HCT116 (cell line): ENCODE data around the gene COL23A1. TPM values are rescaled to one million over a fixed set of nuclear protein-coding genes. Genes with fewer than 3 reads are reported as not detected.

ENCODE experiments used
- ATAC-seq: fragments of 200-7000 bp; cut with Tn5 transposase; 2 replicates; pipeline ENCODE4 v1.9.1; 2020; ENCODE audit warnings: mild to moderate bottlenecking, moderate library complexity
- BruUV-seq: library from RNA; stranded (reverse); fragments of 400-500 nt; replicated peaks from 2 replicates; lab custom pipeline; 2021; lab: Mats Ljungman, UMichigan
- CTCF ChIA-PET: fragments of 300-600 bp; sonication (Branson Sonifier 250); formaldehyde crosslinking; loops from one replicate; lab custom pipeline; 2021; ENCODE audit warnings: antibody characterized with exemption; lab: Charles Lee
- POLR2A ChIA-PET: fragments of 300-600, 350-600 bp; sonication (Branson Sonifier 250); formaldehyde crosslinking; loops from one replicate; lab custom pipeline; 2021; ENCODE audit warnings: antibody characterized with exemption; lab: Charles Lee
- RAD21 ChIA-PET, 2 experiments: fragments of 300-600 bp; sonication (Branson Sonifier 250); formaldehyde crosslinking; loops; one replicate each; lab custom pipeline; 2023; ENCODE audit warnings: low total read pairs in 2 of 2; ENCODE audit not compliant: uncharacterized antibody in 2 of 2, unreplicated experiment in 2 of 2, low non-redundant PET in 1 of 2; lab: Charles Lee
- DNase-seq: peaks from one replicate; pipeline ENCODE4 v3.0.0-alpha.2; 2010; ENCODE audit warnings: low read depth, low spot score
- H2AFZ ChIP-seq: fragments of 200-600 bp; shearing (Covaris generic), sonication (generic); 2 replicates; pipeline ENCODE4 v1.6.1; 2017; ENCODE audit warnings: low read depth, mixed run types, mixed read lengths, antibody characterized with exemption, low read length; ENCODE audit not compliant: poor library complexity, severe bottlenecking
- H3K27ac ChIP-seq: 2 replicates; pipeline ENCODE4 v1.5.1; 2012; ENCODE audit warnings: low read depth, low read length
- H3K27me3 ChIP-seq: fragments of 200-600 bp; sonication (generic); 2 replicates; pipeline ENCODE4 v1.6.1; 2016; ENCODE audit warnings: mixed run types, low read length, mixed read lengths; ENCODE audit not compliant: insufficient read depth
- H3K36me3 ChIP-seq, 2 experiments: fragments of 200-500 bp in 1 of 2; fragments of 200-600 bp in 1 of 2; sonication (Bioruptor generic) in 1 of 2; sonication (generic) in 1 of 2; 2 replicates each; pipeline versions ENCODE4 v1.5.1 to v1.6.1; 2014 to 2016; ENCODE audit warnings: low read length in 2 of 2, inconsistent platforms in 1 of 2, mixed read lengths in 1 of 2, mixed run types in 1 of 2; ENCODE audit not compliant: insufficient read depth in 2 of 2, control insufficient read depth in 1 of 2
- H3K4me1 ChIP-seq, 2 experiments: fragments of 200-600 bp in 1 of 2; sonication (generic) in 1 of 2; 2 replicates each; pipeline versions ENCODE4 v1.5.1 to v1.6.1; 2012 to 2017; ENCODE audit warnings: low read length in 2 of 2, inconsistent platforms in 1 of 2, mild to moderate bottlenecking in 1 of 2, mixed read lengths in 1 of 2, mixed run types in 1 of 2, moderate library complexity in 1 of 2; ENCODE audit not compliant: insufficient read depth in 2 of 2, control insufficient read depth in 1 of 2
- H3K4me2 ChIP-seq: fragments of 200-600 bp; sonication (generic); 2 replicates; pipeline ENCODE4 v1.6.1; 2017; ENCODE audit warnings: mixed run types, low read length, mixed read lengths
- H3K4me3 ChIP-seq, 2 experiments: fragments of 200-600 bp in 1 of 2; sonication (generic) in 1 of 2; replicated peaks in 1 of 2; 2 replicates each; pipeline ENCODE4 v1.5.1; 2011 to 2016; ENCODE audit warnings: low read length in 2 of 2, control low read depth in 1 of 2, low read depth in 1 of 2, mild to moderate bottlenecking in 1 of 2, mixed read lengths in 1 of 2, mixed run types in 1 of 2
- H3K79me2 ChIP-seq: fragments of 200-600 bp; sonication (generic); 2 replicates; pipeline ENCODE4 v1.6.1; 2017; ENCODE audit warnings: mild to moderate bottlenecking, mixed run types, low read length, moderate library complexity, mixed read lengths; ENCODE audit not compliant: insufficient read depth
- H3K9ac ChIP-seq: fragments of 200-600 bp; sonication (generic); 2 replicates; pipeline ENCODE4 v1.6.1; 2016; ENCODE audit warnings: low read length, mixed read lengths
- H3K9me2 ChIP-seq: fragments of 200-600 bp; sonication (generic), shearing (Covaris generic); 2 replicates; pipeline ENCODE4 v1.6.1; 2017; ENCODE audit warnings: mixed run types, mild to moderate bottlenecking, moderate library complexity; ENCODE audit not compliant: insufficient read depth
- H3K9me3 ChIP-seq, 2 experiments: fragments of 200-500 bp in 1 of 2; fragments of 200-600 bp in 1 of 2; sonication (Bioruptor generic) in 1 of 2; sonication (generic) in 1 of 2; 2 replicates each; pipeline ENCODE4 v1.6.1; 2014 to 2017; ENCODE audit warnings: low read length in 2 of 2, mixed read lengths in 2 of 2, inconsistent platforms in 1 of 2, low read depth in 1 of 2, mild to moderate bottlenecking in 1 of 2, mixed run types in 1 of 2, moderate library complexity in 1 of 2; ENCODE audit not compliant: control insufficient read depth in 1 of 2, insufficient read depth in 1 of 2
- H4K20me1 ChIP-seq: fragments of 200-600 bp; sonication (generic), shearing (Covaris generic); 2 replicates; pipeline ENCODE4 v1.6.1; 2017; ENCODE audit warnings: mixed run types, mild to moderate bottlenecking, moderate library complexity; ENCODE audit not compliant: insufficient read depth
- CTCF ChIP-seq, 3 experiments: fragments of 200-600 bp in 1 of 3; sonication (generic) in 1 of 3; IDR thresholded peaks in 2 of 3; conservative IDR thresholded peaks in 1 of 3; 2 replicates each; pipeline ENCODE4 v1.5.1; 2012 to 2017; ENCODE audit warnings: low read depth in 2 of 3, low read length in 2 of 3, antibody characterized with exemption in 1 of 3, borderline replicate concordance in 1 of 3, control low read depth in 1 of 3, mild to moderate bottlenecking in 1 of 3, mixed read lengths in 1 of 3, mixed run types in 1 of 3, moderate library complexity in 1 of 3; ENCODE audit not compliant: insufficient read depth in 1 of 3
- EGR1 ChIP-seq: IDR thresholded peaks from 2 replicates; pipeline ENCODE4 v1.6.1; 2012; ENCODE audit warnings: low read depth
- ELF1 ChIP-seq: IDR thresholded peaks from 2 replicates; pipeline ENCODE4 v1.6.1; 2012; ENCODE audit warnings: low read depth, borderline replicate concordance
- EZH2phosphoT487 ChIP-seq: fragments of 200-600 bp; IDR thresholded peaks from 2 replicates; pipeline ENCODE4 v1.6.1; 2018; ENCODE audit warnings: antibody characterized with exemption, borderline replicate concordance
- JUND ChIP-seq: IDR thresholded peaks from 2 replicates; pipeline ENCODE4 v1.6.1; 2012
- POLR2AphosphoS5 ChIP-seq: IDR thresholded peaks from 2 replicates; pipeline ENCODE4 v1.6.1; 2011; ENCODE audit warnings: mild to moderate bottlenecking, low read depth, low read length, moderate library complexity
- RAD21 ChIP-seq: IDR thresholded peaks from 2 replicates; pipeline ENCODE4 v1.6.1; 2012; ENCODE audit warnings: low read depth, mild to moderate bottlenecking
- SIN3A ChIP-seq: IDR thresholded peaks from 2 replicates; pipeline ENCODE4 v1.6.1; 2012; ENCODE audit warnings: low read depth
- SRF ChIP-seq: IDR thresholded peaks from 2 replicates; pipeline ENCODE4 v1.6.1; 2012; ENCODE audit warnings: low read depth
- YY1 ChIP-seq: IDR thresholded peaks from 2 replicates; pipeline ENCODE4 v1.6.1; 2011; ENCODE audit warnings: low read length, low read depth, moderate library complexity, mild to moderate bottlenecking; ENCODE audit not compliant: insufficient replicate concordance; ENCODE audit errors: extremely low read depth
- ZBTB33 ChIP-seq: IDR thresholded peaks from 2 replicates; pipeline ENCODE4 v1.6.1; 2011; ENCODE audit warnings: mild to moderate bottlenecking, low read length, moderate library complexity; ENCODE audit not compliant: insufficient replicate concordance; ENCODE audit errors: extremely low read depth
- ZNF274 ChIP-seq: fragments of 200-500 bp; sonication (Bioruptor generic); IDR thresholded peaks from 2 replicates; pipeline ENCODE4 v1.6.1; 2014; ENCODE audit warnings: mild to moderate bottlenecking, low read depth, low read length, inconsistent platforms
- intact Hi-C: fragments of 100-400 bp; cut with micrococcal nuclease; formaldehyde crosslinking; loops from 2 replicates; pipeline ENCODE4 v1.10.0; 2022
- total RNA-seq: library from RNA; stranded (reverse); gene quantifications from one replicate; pipeline ENCODE4 v1.2.1, GENCODE V29; 2021; ENCODE audit not compliant: unreplicated experiment
- TF ChIP-seq, protein P1 (sequence below): IDR thresholded peaks from 2 replicates; pipeline ENCODE4 v1.6.1; 2012

The COL23A1 gene
- total RNA-seq, 1 experiment from 2014 or later = not detected

GRCh38 chr5:178227929-178228328, 362.3 kb downstream of the COL23A1 start:
- no peak for TF ChIP-seq EZH2phosphoT487
- no peak for TF ChIP-seq EGR1
- TF ChIP-seq CTCF (IDR thresholded peaks at IDR 0.05 in 2 of 3, conservative IDR thresholded peaks at IDR 0.05 in 1 of 3; ENCODE audit: borderline replicate concordance in 1 of 3, insufficient read depth in 1 of 3, low read depth in 2 of 3, low read length in 2 of 3) = no peak
- no peak for TF ChIP-seq SRF
- TF ChIP-seq YY1 = no peak
- TF ChIP-seq POLR2AphosphoS5 = no peak
- TF ChIP-seq JUND = no peak
- TF ChIP-seq, protein P1, sequence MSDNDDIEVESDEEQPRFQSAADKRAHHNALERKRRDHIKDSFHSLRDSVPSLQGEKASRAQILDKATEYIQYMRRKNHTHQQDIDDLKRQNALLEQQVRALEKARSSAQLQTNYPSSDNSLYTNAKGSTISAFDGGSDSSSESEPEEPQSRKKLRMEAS = no peak
- TF ChIP-seq SIN3A = no peak
- no peak for TF ChIP-seq ZNF274
- TF ChIP-seq ELF1 = no peak
- no peak for TF ChIP-seq ZBTB33
- TF ChIP-seq RAD21 = no peak
- RAD21 ChIA-PET = interaction anchor here in 1 of 2 experiments (0.5 kb wide), 1 partner anchor 10 kb away, joined by 3 read pairs; no protein-coding TSS in a partner anchor

More at GRCh38 chr5:178227929-178228328, 362.3 kb downstream of the COL23A1 start:
- no peak overlapping the region for H3K4me3 ChIP-seq
- intact Hi-C loops = no loop called here
- POLR2A ChIA-PET = no interaction called here
- no peak for DNase-seq
- peaks cover 30% of the 10 kb centered on the region for H3K79me2 ChIP-seq
- peaks cover 3 to 37% of the 10 kb centered on the region in 2 experiments; a peak in 3 of 4 replicates for H3K36me3 ChIP-seq
- no peaks in the 10 kb centered on the region for H3K9me3 ChIP-seq
- no peak overlapping the region for H3K9ac ChIP-seq
- H3K9me2 ChIP-seq = no peaks in the 10 kb centered on the region
- CTCF ChIA-PET = no interaction called here
- no peaks in the 10 kb centered on the region for H3K27me3 ChIP-seq
- no peaks in the 10 kb centered on the region for H4K20me1 ChIP-seq
- no peak overlapping the region for H2AFZ ChIP-seq
- H3K27ac ChIP-seq = no peak overlapping the region
- H3K4me1 ChIP-seq = peaks cover 13 to 23% of the 10 kb centered on the region in 2 experiments
- no TSS peak for BruUV-seq
- H3K4me2 ChIP-seq = no peak overlapping the region
- no peak for ATAC-seq
